Stimulated activated CD4-positive, alpha-beta T cell treated with anti-CD3 and anti-CD28 coated beads, Interleukin-12 subunit alpha, Interleukin-12 subunit beta, amount 100 ng/mL, for 4 hours (primary cell): ENCODE measurements around the gene GPR148.

Experiments used
- DNase-seq: peaks from one replicate; pipeline ENCODE4 v3.0.0-alpha.2; 2020

Gene GPR148

GRCh38 chr2:130778781-130779180, 49.9 kb downstream of the GPR148 start:
- no peak for DNase-seq
